SJCRH30 (cell line): Measurements from ENCODE around the gene YPEL2. TPM values are rescaled to one million over a fixed set of nuclear protein-coding genes. Genes with fewer than 3 reads are reported as not detected.

Experiments
- DNase-seq, 2 experiments: peaks; one replicate each; pipeline ENCODE4 v3.0.0-alpha.2; 2015 to 2020
- H3K27ac ChIP-seq: fragments of 250-450 bp; sonication (Bioruptor Pico); 2 replicates; pipeline ENCODE4 v1.5.1; 2020; ENCODE audit warnings: mild to moderate bottlenecking, moderate library complexity
- H3K27me3 ChIP-seq: fragments of 250-450 bp; sonication (Bioruptor Pico); 2 replicates; pipeline ENCODE4 v1.5.1; 2020; ENCODE audit warnings: mild to moderate bottlenecking, moderate library complexity
- H3K36me3 ChIP-seq: fragments of 250-450 bp; sonication (Bioruptor Pico); 2 replicates; pipeline ENCODE4 v1.5.1; 2020; ENCODE audit warnings: mild to moderate bottlenecking, moderate library complexity
- H3K4me1 ChIP-seq: fragments of 250-450 bp; sonication (Bioruptor Pico); 2 replicates; pipeline ENCODE4 v1.5.1; 2020; ENCODE audit warnings: mild to moderate bottlenecking, moderate library complexity
- H3K4me3 ChIP-seq: fragments of 250-450 bp; sonication (Bioruptor Pico); 2 replicates; pipeline ENCODE4 v1.5.1; 2020; ENCODE audit warnings: mild to moderate bottlenecking, moderate library complexity
- H3K9me3 ChIP-seq: fragments of 250-450 bp; sonication (Bioruptor Pico); replicated peaks from 2 replicates; pipeline ENCODE4 v1.5.1; 2020; ENCODE audit warnings: mild to moderate bottlenecking, moderate library complexity
- total RNA-seq: library from RNA; depleted of rRNA; stranded (reverse); fragments of >200 nt; shearing (Covaris generic); gene quantifications from 2 replicates; pipeline ENCODE4 v1.2.3, GENCODE V29; 2014

Gene YPEL2
- total RNA-seq, 1 experiment from 2014 or later: 1.6 TPM

GRCh38 chr17:59315866-59316265 lies 15.6 kb upstream of the YPEL2 start:
- Histone ChIP-seq H3K36me3 (no peaks in the 10 kb centered on the region), H3K9me3 (no peaks in the 10 kb centered on the region), H3K4me3 (no peak overlapping the region), H3K4me1 (no peaks in the 10 kb centered on the region; the same call in 1 of the 2 replicates), H3K27ac (no peak overlapping the region), H3K27me3 (no peaks in the 10 kb centered on the region)
- DNase-seq: no peak

DNA sequence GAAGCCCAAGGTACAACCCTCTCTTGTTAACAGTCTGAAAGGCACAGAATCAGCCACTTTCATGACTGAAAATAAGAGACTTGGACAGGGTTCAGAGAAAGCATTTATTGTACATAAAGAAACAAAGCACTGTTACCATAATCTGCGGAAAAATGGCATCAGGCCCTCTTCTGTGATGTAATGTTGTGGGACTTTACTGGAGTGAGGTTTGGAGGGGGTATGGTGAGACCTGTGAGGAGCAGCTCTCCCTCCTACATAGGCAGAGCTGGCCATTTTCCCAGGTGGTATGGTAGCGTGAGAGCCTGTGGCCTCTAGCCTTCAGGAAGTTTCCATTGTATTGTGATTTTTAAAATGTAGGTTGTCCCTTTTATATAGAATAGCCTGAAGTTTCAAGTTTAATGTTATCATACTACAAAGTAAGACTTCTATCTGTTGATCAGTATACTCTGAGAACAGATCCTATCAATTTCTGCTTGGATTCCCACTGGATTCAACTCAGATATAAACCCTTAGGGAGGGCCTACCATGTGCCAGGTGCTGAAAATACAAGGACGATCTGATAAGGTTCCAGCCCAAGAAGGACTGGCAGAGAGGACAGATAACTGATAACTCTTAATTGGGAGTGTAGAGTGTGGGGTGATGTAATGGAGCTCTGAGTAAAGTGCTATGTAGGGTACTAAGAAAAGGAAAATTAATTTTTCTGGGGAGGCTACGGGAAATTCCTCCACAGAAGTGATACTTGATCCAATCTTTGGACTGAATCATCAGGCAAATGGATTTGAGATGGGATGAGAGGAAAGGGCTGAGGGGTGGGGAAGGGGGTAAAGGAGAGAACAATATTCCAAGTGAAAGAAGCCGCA lies 4.1 kb upstream of the YPEL2 start:
- no peak for DNase-seq
- Histone ChIP-seq H3K4me1 (peaks cover 6% of the 10 kb centered on the region; the same call in 1 of the 2 replicates), H3K4me3 (no peak overlapping the region), H3K36me3 (no peaks in the 10 kb centered on the region), H3K27ac (no peak overlapping the region), H3K9me3 (no peaks in the 10 kb centered on the region), H3K27me3 (no peaks in the 10 kb centered on the region)

GRCh38 chr17:59327981-59328290 lies 3.5 kb upstream of the YPEL2 start:
- peaks cover 5% of the 10 kb centered on the region for H3K27me3 ChIP-seq
- H3K4me1 ChIP-seq: peaks cover 6% of the 10 kb centered on the region
- DNase-seq: no peak
- no peak overlapping the region for H3K4me3 ChIP-seq
- no peak overlapping the region for H3K27ac ChIP-seq
- H3K36me3 ChIP-seq: no peaks in the 10 kb centered on the region
- H3K9me3 ChIP-seq: no peaks in the 10 kb centered on the region

DNA sequence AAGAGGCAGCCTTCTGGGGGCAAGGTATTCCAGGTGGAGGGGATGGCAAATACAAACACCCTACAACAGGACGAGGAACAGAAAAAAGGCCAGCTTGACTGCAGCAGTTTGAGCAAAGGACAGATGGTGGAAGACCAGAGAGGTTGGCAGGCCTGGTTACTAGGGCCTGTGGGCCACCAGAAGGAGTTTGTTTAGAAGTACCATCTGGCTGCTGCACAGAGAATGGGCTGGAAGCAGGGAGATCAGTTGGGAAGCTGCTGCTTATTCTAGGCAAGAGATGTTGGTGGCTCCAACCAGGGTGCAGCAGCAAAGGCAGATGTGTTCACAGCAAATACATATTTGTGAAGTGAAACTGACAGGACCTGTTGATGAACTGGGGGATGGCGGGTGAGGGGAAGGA lies 2.9 kb upstream of the YPEL2 start:
- peaks cover 6% of the 10 kb centered on the region for H3K4me1 ChIP-seq
- H3K27me3 ChIP-seq: peaks cover 7% of the 10 kb centered on the region
- no peak overlapping the region for H3K27ac ChIP-seq
- H3K9me3 ChIP-seq: no peaks in the 10 kb centered on the region
- no peak for DNase-seq
- H3K36me3 ChIP-seq: no peaks in the 10 kb centered on the region
- no peak overlapping the region for H3K4me3 ChIP-seq

GRCh38 chr17:59329176-59330052 lies 2.0 kb upstream of the YPEL2 start:
- no peaks in the 10 kb centered on the region for H3K36me3 ChIP-seq
- DNase-seq: peak; percentile 51 to 73
- H3K27ac ChIP-seq: no peak overlapping the region
- H3K4me1 ChIP-seq: peaks cover 6% of the 10 kb centered on the region
- H3K27me3 ChIP-seq: peaks cover 7% of the 10 kb centered on the region
- H3K9me3 ChIP-seq: no peaks in the 10 kb centered on the region
- no peak overlapping the region for H3K4me3 ChIP-seq

- Histone ChIP-seq H3K4me3 (peak overlapping the region; percentile 72), H3K27ac (no peak overlapping the region), H3K9me3 (no peaks in the 10 kb centered on the region), H3K36me3 (no peaks in the 10 kb centered on the region), H3K4me1 (peaks cover 6% of the 10 kb centered on the region), H3K27me3 (peaks cover 7% of the 10 kb centered on the region)
- no peak for DNase-seq
Measured at GRCh38 chr17:59330053-59330942, 1.2 kb upstream of the YPEL2 start.

GRCh38 chr17:59331929-59332748 lies 684 bp downstream of the YPEL2 start:
- H3K4me3 ChIP-seq: peak overlapping the region; percentile 72
- no peaks in the 10 kb centered on the region for H3K9me3 ChIP-seq
- H3K27me3 ChIP-seq: peaks cover 7% of the 10 kb centered on the region
- peak in 1 of 2 experiments; percentile 21 for DNase-seq
- H3K27ac ChIP-seq: no peak overlapping the region
- H3K4me1 ChIP-seq: peaks cover 6% of the 10 kb centered on the region
- no peaks in the 10 kb centered on the region for H3K36me3 ChIP-seq

DNA sequence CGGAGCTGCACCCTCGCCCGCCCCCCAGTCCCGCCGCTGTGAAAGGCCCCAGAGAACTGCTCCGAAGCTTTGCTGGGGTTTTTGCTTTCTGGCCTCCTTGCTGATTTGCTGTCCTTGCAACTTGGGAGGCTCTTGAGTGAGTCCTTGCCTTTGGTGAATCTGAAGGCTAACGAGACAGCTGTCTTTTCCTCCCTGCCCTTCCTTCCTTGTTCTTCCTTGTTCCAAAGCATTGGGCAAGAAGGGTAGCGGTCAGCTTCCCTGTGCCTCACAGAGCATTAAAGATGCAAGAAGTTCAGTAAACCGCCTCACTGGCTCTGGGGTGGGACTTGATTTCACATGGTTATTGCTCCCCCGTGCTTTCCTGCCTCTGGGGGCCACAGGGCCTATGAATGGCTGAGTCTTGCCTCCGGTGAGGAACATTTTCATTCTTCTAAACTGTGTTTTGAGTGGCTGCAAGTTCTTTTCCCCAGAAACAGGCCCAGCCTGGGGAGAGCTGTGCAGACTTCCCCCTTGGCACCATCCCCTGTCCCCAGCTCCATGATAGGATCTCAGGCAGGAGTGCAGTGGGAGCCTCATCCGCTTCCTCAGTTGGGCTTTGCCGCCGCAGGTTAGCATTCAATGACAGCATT lies 1.4 kb downstream of the YPEL2 start:
- no peak overlapping the region for H3K27ac ChIP-seq
- no peaks in the 10 kb centered on the region for H3K9me3 ChIP-seq
- H3K36me3 ChIP-seq: no peaks in the 10 kb centered on the region
- peak in 1 of 2 experiments; percentile 26 for DNase-seq
- peaks cover 7% of the 10 kb centered on the region for H3K27me3 ChIP-seq
- H3K4me3 ChIP-seq: peak overlapping the region; percentile 72
- H3K4me1 ChIP-seq: peaks cover 6% of the 10 kb centered on the region

DNA sequence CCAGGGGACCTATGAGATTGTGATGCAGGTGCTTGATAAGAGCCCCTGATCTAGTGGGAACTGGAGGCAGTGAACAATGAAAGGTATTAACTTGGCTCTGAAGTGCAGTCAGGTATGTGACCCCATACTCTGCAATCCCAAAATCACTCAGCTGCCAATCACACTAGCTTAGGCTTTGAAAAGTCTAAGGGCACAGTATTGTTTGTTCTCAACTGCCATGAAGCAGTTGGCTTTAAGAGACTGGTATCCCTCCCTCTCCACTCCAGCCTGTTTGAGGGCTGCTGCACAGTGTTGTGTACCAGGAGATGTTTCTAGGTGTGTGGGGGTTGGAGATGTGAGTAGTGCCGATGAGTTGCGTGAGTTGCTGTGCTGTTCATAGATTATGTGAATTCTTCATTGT lies 2.4 kb downstream of the YPEL2 start:
- Histone ChIP-seq H3K4me1 (peaks cover 6% of the 10 kb centered on the region), H3K36me3 (no peaks in the 10 kb centered on the region), H3K4me3 (no peak overlapping the region), H3K27me3 (peaks cover 7% of the 10 kb centered on the region), H3K27ac (no peak overlapping the region), H3K9me3 (no peaks in the 10 kb centered on the region)
- no peak for DNase-seq

DNA sequence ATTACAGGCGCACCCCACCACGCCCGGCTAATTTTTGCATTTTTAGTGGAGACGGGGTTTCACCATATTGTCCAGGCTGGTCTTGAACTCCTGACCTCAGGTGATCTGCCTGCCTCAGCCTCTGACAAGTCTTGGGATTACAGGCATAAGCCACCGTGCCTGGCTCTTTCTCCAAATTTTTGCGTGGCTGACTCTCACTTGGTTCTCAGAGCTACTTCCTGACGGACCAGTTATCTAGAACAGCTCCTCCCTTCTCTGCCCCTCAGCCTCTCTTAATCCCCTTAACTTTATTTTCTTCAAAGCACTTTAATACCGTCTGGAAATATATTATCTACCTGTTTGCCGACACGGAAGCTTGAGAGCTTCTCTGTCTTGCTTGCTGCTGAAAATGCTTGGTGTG lies 4.2 kb downstream of the YPEL2 start:
- Histone ChIP-seq H3K9me3 (no peaks in the 10 kb centered on the region), H3K36me3 (no peaks in the 10 kb centered on the region), H3K27me3 (peaks cover 7% of the 10 kb centered on the region), H3K4me3 (no peak overlapping the region), H3K4me1 (peaks cover 5% of the 10 kb centered on the region), H3K27ac (no peak overlapping the region)
- DNase-seq: no peak

DNA sequence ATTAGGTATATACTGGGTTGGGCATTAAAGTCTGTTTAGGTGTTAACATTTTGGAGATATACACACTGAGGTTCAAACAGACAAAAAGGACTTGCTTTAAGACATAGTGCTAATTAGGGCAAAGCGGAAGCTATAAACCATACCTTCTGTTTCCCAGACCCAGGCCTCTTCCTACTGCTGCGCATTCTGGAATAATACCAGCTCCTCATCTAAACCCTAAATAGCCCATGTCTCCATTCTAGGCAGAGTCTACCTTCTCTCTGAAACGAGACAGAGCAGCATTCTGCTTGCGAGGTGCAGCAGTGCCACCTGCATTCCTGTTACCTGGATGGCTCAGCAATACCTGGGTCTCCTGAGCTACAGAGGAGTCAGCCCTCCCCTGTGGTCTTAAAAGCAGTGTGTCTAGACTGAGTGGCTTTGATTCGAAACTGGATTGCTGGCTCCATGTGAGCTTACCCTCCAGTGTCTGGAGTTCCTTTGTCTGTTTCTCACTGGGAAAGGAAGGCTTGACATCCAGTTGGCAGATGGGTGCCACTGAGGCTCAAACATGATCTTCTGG lies 6.4 kb downstream of the YPEL2 start:
- no peak for DNase-seq
- Histone ChIP-seq H3K27ac (no peak overlapping the region), H3K27me3 (peaks cover 3% of the 10 kb centered on the region), H3K4me1 (no peaks in the 10 kb centered on the region; the same call in 1 of the 2 replicates), H3K9me3 (no peaks in the 10 kb centered on the region), H3K4me3 (no peak overlapping the region), H3K36me3 (no peaks in the 10 kb centered on the region)

GRCh38 chr17:59338498-59338897 lies 7.0 kb downstream of the YPEL2 start:
- Histone ChIP-seq H3K4me3 (no peak overlapping the region), H3K27ac (no peak overlapping the region), H3K9me3 (no peaks in the 10 kb centered on the region), H3K27me3 (no peaks in the 10 kb centered on the region), H3K36me3 (no peaks in the 10 kb centered on the region), H3K4me1 (no peaks in the 10 kb centered on the region)
- no peak for DNase-seq

- Histone ChIP-seq H3K36me3 (no peaks in the 10 kb centered on the region), H3K4me3 (no peak overlapping the region), H3K9me3 (no peaks in the 10 kb centered on the region), H3K4me1 (peaks cover 3% of the 10 kb centered on the region), H3K27ac (no peak overlapping the region), H3K27me3 (no peaks in the 10 kb centered on the region)
- no peak for DNase-seq
Measured at GRCh38 chr17:59341922-59342321, 10.5 kb downstream of the YPEL2 start.
